Esophagus squamous epithelium (tissue), 5 donors: ENCODE results near the gene GPC5. TPM values are rescaled to one million over a fixed set of nuclear protein-coding genes. Genes with fewer than 3 reads are reported as not detected.

Experiments used
- DNase-seq: peaks from one replicate; lab custom pipeline; 2025; lab: John Stamatoyannopoulos, UW
- H3K27ac ChIP-seq, 4 donors: fragments of 200-600 bp; sonication (generic); one replicate each; pipeline ENCODE4 v1.5.1; 2016 to 2019; ENCODE audit warnings: mild to moderate bottlenecking in 1 of 4
- H3K27me3 ChIP-seq, 4 donors: fragments of 200-600 bp; sonication (generic); 1 replicate in 3 of 4; 2 replicates in 1 of 4; pipeline versions ENCODE4 v1.5.1 to v1.6.0; 2017 to 2021; ENCODE audit warnings: antibody characterized with exemption in 1 of 4
- H3K36me3 ChIP-seq, 3 donors: fragments of 200-600 bp; sonication (generic); one replicate each; pipeline ENCODE4 v1.5.1; 2016 to 2019
- H3K4me1 ChIP-seq, 3 donors: fragments of 200-600 bp; sonication (generic); one replicate each; pipeline ENCODE4 v1.5.1; 2017 to 2019
- H3K4me3 ChIP-seq, 4 donors: fragments of 200-600 bp; sonication (generic); 1 replicate in 3 of 4; 2 replicates in 1 of 4; pipeline ENCODE4 v1.5.1; 2016 to 2019; ENCODE audit warnings: mild to moderate bottlenecking in 2 of 4, moderate library complexity in 1 of 4
- H3K9me3 ChIP-seq, 3 donors: fragments of 200-600 bp; sonication (generic); one replicate each; pipeline ENCODE4 v1.5.1; 2016 to 2019
- CTCF ChIP-seq, 6 experiments: fragments of 450-650 bp in 4 of 6; fragments of 200-600 bp in 2 of 6; sonication (generic) in 2 of 6; IDR thresholded peaks; one replicate each; pipeline ENCODE4 v1.5.1; 2016 to 2019; ENCODE audit warnings: antibody characterized with exemption in 6 of 6, mild to moderate bottlenecking in 4 of 6, moderate library complexity in 4 of 6
- POLR2A ChIP-seq, 4 donors: fragments of 450-650 bp; IDR thresholded peaks; one replicate each; pipeline ENCODE4 v1.6.1; 2017; ENCODE audit warnings: antibody characterized with exemption in 4 of 4, mild to moderate bottlenecking in 4 of 4, moderate library complexity in 3 of 4
- WGBS, 2 donors: methylation state at CpG; one replicate each; pipeline ENCODE4 v1.1.5; 2018; 5-methylcytosine and 5-hydroxymethylcytosine counted together
- intact Hi-C: fragments of 100-400 bp; cut with DNase I; formaldehyde crosslinking; loops from one replicate; pipeline ENCODE4 v1.15.0; 2022
- total RNA-seq, 4 donors: library from RNA; depleted of rRNA; stranded (reverse); fragments of >200 nt; gene quantifications; one replicate each; pipeline ENCODE4 v1.1.0, GENCODE V29; 2016
- donor health status: DM: yes; HTN: yes; CAD: no.

GPC5 gene
- total RNA-seq, 4 donors from 2014 or later: not detected

DNA sequence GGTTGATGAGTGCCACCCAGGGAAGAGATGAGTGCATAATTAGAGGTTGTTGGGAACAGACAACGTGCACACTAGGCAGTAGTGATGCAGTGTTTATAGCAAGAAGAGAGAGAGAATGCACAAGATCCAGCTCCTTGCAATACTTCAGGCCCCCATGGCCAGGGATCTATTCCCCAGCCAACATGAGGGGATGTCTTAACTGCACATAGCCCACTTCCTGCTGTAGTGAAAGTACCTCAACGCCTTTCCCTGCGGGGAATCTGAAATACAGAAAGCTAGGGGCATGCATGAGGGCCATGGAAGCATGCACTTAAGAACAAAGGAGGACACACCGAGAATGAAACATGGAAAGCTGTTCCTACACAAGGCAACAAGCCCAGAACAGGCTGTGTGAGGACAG is 1191.5 kb downstream of the GPC5 start:
- Histone ChIP-seq H3K27ac (no peak overlapping the region), H3K27me3 (no peaks in the 10 kb centered on the region), H3K4me3 (no peak overlapping the region), H3K9me3 (no peaks in the 10 kb centered on the region), H3K36me3 (no peaks in the 10 kb centered on the region), H3K4me1 (no peaks in the 10 kb centered on the region)
- DNase-seq: no peak
- WGBS, 2 donors: 66 to 78% methylated on average over 4 of the region's 4 CpGs
- intact Hi-C loops: no loop called here
- TF ChIP-seq POLR2A (IDR thresholded peaks at IDR 0.05) (no peak), CTCF (IDR thresholded peaks at IDR 0.05) (no peak)

DNA sequence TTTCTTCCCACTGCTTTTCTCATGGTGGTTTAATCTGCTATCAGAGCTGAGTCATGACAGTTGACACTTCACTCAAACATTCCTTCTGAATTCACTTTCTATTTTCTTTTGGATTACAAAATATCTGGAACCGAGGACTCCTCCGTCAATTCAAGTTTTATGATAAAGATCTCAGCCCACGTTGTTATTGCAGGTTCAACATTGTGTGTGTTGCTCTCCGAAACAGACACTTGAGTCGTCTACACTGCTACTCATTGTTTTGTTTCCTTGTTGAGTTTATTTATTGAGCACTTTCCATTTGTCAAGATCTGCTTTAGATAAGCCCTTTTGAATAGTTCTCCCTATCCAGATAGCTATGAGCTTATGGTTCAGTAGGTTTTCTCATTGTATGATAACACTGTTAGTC is 1192.1 kb downstream of the GPC5 start:
- Histone ChIP-seq H3K27me3 (no peaks in the 10 kb centered on the region), H3K27ac (no peak overlapping the region), H3K4me3 (no peak overlapping the region), H3K9me3 (no peaks in the 10 kb centered on the region), H3K4me1 (no peaks in the 10 kb centered on the region), H3K36me3 (no peaks in the 10 kb centered on the region)
- 35 to 50% methylated on average over 5 of the region's 5 CpGs for WGBS, 2 donors
- no peak for TF ChIP-seq POLR2A (IDR thresholded peaks at IDR 0.05)
- TF ChIP-seq CTCF (IDR thresholded peaks at IDR 0.05): no peak
- intact Hi-C loops: no loop called here
- DNase-seq: no peak

GRCh38 chr13:92591117-92591516 is 1192.7 kb downstream of the GPC5 start:
- Histone ChIP-seq H3K4me1 (no peaks in the 10 kb centered on the region), H3K4me3 (no peak overlapping the region), H3K27ac (no peak overlapping the region), H3K36me3 (no peaks in the 10 kb centered on the region), H3K9me3 (no peaks in the 10 kb centered on the region), H3K27me3 (no peaks in the 10 kb centered on the region)
- no peak for TF ChIP-seq POLR2A (IDR thresholded peaks at IDR 0.05)
- TF ChIP-seq CTCF (IDR thresholded peaks at IDR 0.05): no peak
- 57 to 78% methylated on average over 4 to 5 of the region's 5 CpGs for WGBS, 2 donors
- no peak for DNase-seq
- intact Hi-C loops: no loop called here

- Histone ChIP-seq H3K36me3 (no peaks in the 10 kb centered on the region), H3K4me3 (no peak overlapping the region), H3K27ac (no peak overlapping the region), H3K4me1 (no peaks in the 10 kb centered on the region), H3K9me3 (no peaks in the 10 kb centered on the region), H3K27me3 (no peaks in the 10 kb centered on the region)
- no peak for TF ChIP-seq POLR2A (IDR thresholded peaks at IDR 0.05)
- no peak for TF ChIP-seq CTCF (IDR thresholded peaks at IDR 0.05)
- WGBS, 2 donors: 77 to 85% methylated on average over 7 of the region's 7 CpGs
- DNase-seq: no peak
- intact Hi-C loops: no loop called here
Observed at GRCh38 chr13:92592757-92593156, 1194.3 kb downstream of the GPC5 start.

GRCh38 chr13:92602560-92602959 is 1204.1 kb downstream of the GPC5 start:
- Histone ChIP-seq H3K9me3 (no peaks in the 10 kb centered on the region), H3K27ac (no peak overlapping the region), H3K36me3 (no peaks in the 10 kb centered on the region), H3K4me3 (no peak overlapping the region), H3K4me1 (no peaks in the 10 kb centered on the region), H3K27me3 (no peaks in the 10 kb centered on the region)
- 78 to 86% methylated on average over 1 of the region's 1 CpG for WGBS, 2 donors
- TF ChIP-seq CTCF (IDR thresholded peaks at IDR 0.05): no peak
- no peak for TF ChIP-seq POLR2A (IDR thresholded peaks at IDR 0.05)
- intact Hi-C loops: no loop called here
- DNase-seq: no peak
